Measurements from ENCODE around the gene PITRM1.

The PITRM1 gene

GRCh38 chr10:3132036-3133025 lies 40.3 kb downstream of the PITRM1 start:
- Histone ChIP-seq H3K27ac (ENCODE audit: low read length) (no peak overlapping the region), H3K9me3 (ENCODE audit: insufficient read depth, low read length, severe bottlenecking) (no peaks in the 10 kb centered on the region), H3K4me1 (ENCODE audit: insufficient read depth, low read length) (no peaks in the 10 kb centered on the region), H3K79me2 (ENCODE audit: insufficient read depth, low read length) (no peaks in the 10 kb centered on the region), H3K4me2 (ENCODE audit: insufficient read depth, low read length) (no peak overlapping the region), H3K27me3 (ENCODE audit: insufficient read depth, low read length, poor library complexity) (no peaks in the 10 kb centered on the region), H3K9ac (ENCODE audit: low read depth, low read length) (no peak overlapping the region), H2AFZ (ENCODE audit: low read depth, low read length) (no peak overlapping the region), H4K20me1 (ENCODE audit: insufficient read depth, low read length) (peaks cover 20% of the 10 kb centered on the region), H3K36me3 (ENCODE audit: insufficient read depth, low read length) (peaks cover 97% of the 10 kb centered on the region), H3K4me3 (ENCODE audit: low read depth in 1 of 2, low read length in 2 of 2) (no peak overlapping the region)
- TF ChIP-seq EZH2 (IDR thresholded peaks at IDR 0.05; ENCODE audit: borderline replicate concordance, low read depth, low read length, severe bottlenecking) (no peak), CTCF (IDR thresholded peaks at IDR 0.05; ENCODE audit: borderline replicate concordance, extremely low read depth, low read length, poor library complexity, severe bottlenecking) (no peak)
- DNase-seq (no peak), ATAC-seq (ENCODE audit: insufficient read depth, low read depth) (no peak)

- no peak overlapping the region for H3K27ac ChIP-seq (ENCODE audit: low read length)
- no peak overlapping the region for H2AFZ ChIP-seq (ENCODE audit: low read depth, low read length)
- H4K20me1 ChIP-seq (ENCODE audit: insufficient read depth, low read length): peaks cover 26% of the 10 kb centered on the region
- no peak overlapping the region for H3K4me2 ChIP-seq (ENCODE audit: insufficient read depth, low read length)
- no peak overlapping the region for H3K4me3 ChIP-seq (ENCODE audit: low read depth in 1 of 2, low read length in 2 of 2)
- no peaks in the 10 kb centered on the region for H3K9me3 ChIP-seq (ENCODE audit: insufficient read depth, low read length, severe bottlenecking)
- no peak for TF ChIP-seq CTCF (IDR thresholded peaks at IDR 0.05; ENCODE audit: borderline replicate concordance, extremely low read depth, low read length, poor library complexity, severe bottlenecking)
- no peak for TF ChIP-seq EZH2 (IDR thresholded peaks at IDR 0.05; ENCODE audit: borderline replicate concordance, low read depth, low read length, severe bottlenecking)
- H3K27me3 ChIP-seq (ENCODE audit: insufficient read depth, low read length, poor library complexity): no peaks in the 10 kb centered on the region
- peaks cover 97% of the 10 kb centered on the region for H3K36me3 ChIP-seq (ENCODE audit: insufficient read depth, low read length)
- no peak for DNase-seq
- H3K79me2 ChIP-seq (ENCODE audit: insufficient read depth, low read length): 0 out of 2 replicates have a peak, but pooled peaks cover 1% of the 10 kb centered on the region
- H3K4me1 ChIP-seq (ENCODE audit: insufficient read depth, low read length): no peaks in the 10 kb centered on the region
- no peak overlapping the region for H3K9ac ChIP-seq (ENCODE audit: low read depth, low read length)
- no peak for ATAC-seq (ENCODE audit: insufficient read depth, low read depth)
Observed at GRCh38 chr10:3131098-3131497, 41.5 kb downstream of the PITRM1 start.

GRCh38 chr10:3129581-3130340 lies 42.8 kb downstream of the PITRM1 start:
- no peaks in the 10 kb centered on the region for H3K9me3 ChIP-seq (ENCODE audit: insufficient read depth, low read length, severe bottlenecking)
- H3K4me1 ChIP-seq (ENCODE audit: insufficient read depth, low read length): no peaks in the 10 kb centered on the region
- H3K27ac ChIP-seq (ENCODE audit: low read length): no peak overlapping the region
- H3K4me2 ChIP-seq (ENCODE audit: insufficient read depth, low read length): no peak overlapping the region
- H3K4me3 ChIP-seq (ENCODE audit: low read depth in 1 of 2, low read length in 2 of 2): no peak overlapping the region
- TF ChIP-seq EZH2 (IDR thresholded peaks at IDR 0.05; ENCODE audit: borderline replicate concordance, low read depth, low read length, severe bottlenecking) (no peak), CTCF (IDR thresholded peaks at IDR 0.05; ENCODE audit: borderline replicate concordance, extremely low read depth, low read length, poor library complexity, severe bottlenecking) (no peak)
- ATAC-seq (ENCODE audit: insufficient read depth, low read depth) (no peak), DNase-seq (no peak)
- H3K27me3 ChIP-seq (ENCODE audit: insufficient read depth, low read length, poor library complexity): no peaks in the 10 kb centered on the region
- 0 out of 2 replicates have a peak, but pooled peaks cover 1% of the 10 kb centered on the region for H3K79me2 ChIP-seq (ENCODE audit: insufficient read depth, low read length)
- H3K36me3 ChIP-seq (ENCODE audit: insufficient read depth, low read length): peaks cover 97% of the 10 kb centered on the region
- peaks cover 33% of the 10 kb centered on the region for H4K20me1 ChIP-seq (ENCODE audit: insufficient read depth, low read length)
- H2AFZ ChIP-seq (ENCODE audit: low read depth, low read length): no peak overlapping the region
- H3K9ac ChIP-seq (ENCODE audit: low read depth, low read length): no peak overlapping the region

Data from DND-41 (cell line).